ENCODE measurements around the gene GNL1. TPM values are rescaled to one million over a fixed set of nuclear protein-coding genes. Genes with fewer than 3 reads are reported as not detected.

Gene GNL1
- 113 TPM for total RNA-seq (2021; ENCODE audit: unreplicated experiment)
- 90.2 and 92.6 TPM in 2 replicates for polyA plus RNA-seq (2012)
- Bru-seq, nascent RNA = percentile 92 among the genes with signal in this experiment
- percentile 98 among the genes with signal in this experiment for BruChase-seq, experiment 1, labeled RNA remaining after a 6-hour chase
- percentile 96 among the genes with signal in this experiment for BruChase-seq, experiment 2, labeled RNA remaining after a 2-hour chase
- long read RNA-seq, full-length matches to known transcripts = 114 of 187 reads
- long read RNA-seq, partial matches to known transcripts = 52 of 187 reads
- long read RNA-seq, other reads (novel, unspliced or antisense) = 21 of 187 reads

GRCh38 chr6:30556066-30556905 lies at the start of gene GNL1:
Gene GNL1, minus strand, starts transcription at chr6:30556489. Its CDS starts 286 bp downstream, at chr6:30556203.
- intact Hi-C loops (cut with micrococcal nuclease) = loop anchor here (1.0 to 5.0 kb wide), 2 partner anchors 15 to 161 kb away; partner anchors contain the start of genes ABCF1 and MDC1
- no peaks in the 10 kb centered on the region for H4K20me1 ChIP-seq (ENCODE audit: insufficient read depth)
- no peaks in the 10 kb centered on the region for H3K9me3 ChIP-seq (ENCODE audit: control insufficient read depth in 1 of 2, insufficient read depth in 1 of 2, low read depth in 1 of 2, low read length in 2 of 2)
- ATAC-seq (peak; percentile 91), DNase-seq (ENCODE audit: low read depth, low spot score) (peak; percentile 95)
- RAD21 ChIA-PET (ENCODE audit: low non-redundant PET in 1 of 2, low total read pairs in 2 of 2, uncharacterized antibody in 2 of 2, unreplicated experiment in 2 of 2) = no interaction called here
- no peaks in the 10 kb centered on the region for H3K9me2 ChIP-seq (ENCODE audit: insufficient read depth)
- H3K4me3 ChIP-seq (replicated peaks in 1 of 2; ENCODE audit: low read depth in 1 of 2, low read length in 2 of 2) = peak within 1 kb of the TSS; percentile 88 to 95
- TF ChIP-seq EZH2phosphoT487 (IDR thresholded peaks at IDR 0.05; ENCODE audit: borderline replicate concordance) (no peak), EGR1 (IDR thresholded peaks at IDR 0.05; ENCODE audit: low read depth) (no peak), POLR2AphosphoS5 (IDR thresholded peaks at IDR 0.05; ENCODE audit: low read depth, low read length) (peak; percentile 76), POLR2A (IDR thresholded peaks at IDR 0.05; ENCODE audit: borderline replicate concordance, extremely low read depth, insufficient read depth, insufficient read length) (peak; percentile 34), TCF7L2 (IDR thresholded peaks at IDR 0.05; ENCODE audit: borderline replicate concordance, extremely low read depth, insufficient read depth, insufficient read length) (peak; percentile 82), CTCF (IDR thresholded peaks at IDR 0.05 in 2 of 3, conservative IDR thresholded peaks at IDR 0.05 in 1 of 3; ENCODE audit: borderline replicate concordance in 1 of 3, insufficient read depth in 1 of 3, low read depth in 2 of 3, low read length in 2 of 3) (no peak), REST (IDR thresholded peaks at IDR 0.05; ENCODE audit: low read depth) (no peak), SIN3A (IDR thresholded peaks at IDR 0.05; ENCODE audit: low read depth) (no peak)
- TF ChIP-seq, protein P1, sequence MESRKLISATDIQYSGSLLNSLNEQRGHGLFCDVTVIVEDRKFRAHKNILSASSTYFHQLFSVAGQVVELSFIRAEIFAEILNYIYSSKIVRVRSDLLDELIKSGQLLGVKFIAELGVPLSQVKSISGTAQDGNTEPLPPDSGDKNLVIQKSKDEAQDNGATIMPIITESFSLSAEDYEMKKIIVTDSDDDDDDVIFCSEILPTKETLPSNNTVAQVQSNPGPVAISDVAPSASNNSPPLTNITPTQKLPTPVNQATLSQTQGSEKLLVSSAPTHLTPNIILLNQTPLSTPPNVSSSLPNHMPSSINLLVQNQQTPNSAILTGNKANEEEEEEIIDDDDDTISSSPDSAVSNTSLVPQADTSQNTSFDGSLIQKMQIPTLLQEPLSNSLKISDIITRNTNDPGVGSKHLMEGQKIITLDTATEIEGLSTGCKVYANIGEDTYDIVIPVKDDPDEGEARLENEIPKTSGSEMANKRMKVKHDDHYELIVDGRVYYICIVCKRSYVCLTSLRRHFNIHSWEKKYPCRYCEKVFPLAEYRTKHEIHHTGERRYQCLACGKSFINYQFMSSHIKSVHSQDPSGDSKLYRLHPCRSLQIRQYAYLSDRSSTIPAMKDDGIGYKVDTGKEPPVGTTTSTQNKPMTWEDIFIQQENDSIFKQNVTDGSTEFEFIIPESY (IDR thresholded peaks at IDR 0.05; ENCODE audit: extremely low read depth, insufficient replicate concordance, low read length) = no peak
- H3K27ac ChIP-seq (ENCODE audit: low read depth, low read length) = peak within 1 kb of the TSS; percentile 96
- H2AFZ ChIP-seq (ENCODE audit: low read depth, low read length, poor library complexity, severe bottlenecking) = no peak within 1 kb of the TSS
- H3K27me3 ChIP-seq (ENCODE audit: insufficient read depth, low read length) = no peaks in the 10 kb centered on the region
- H3K4me2 ChIP-seq (ENCODE audit: low read length) = peak within 1 kb of the TSS; percentile 91
- H3K36me3 ChIP-seq (ENCODE audit: control insufficient read depth in 1 of 2, insufficient read depth in 2 of 2, low read length in 2 of 2) = peaks cover 21 to 27% of the 10 kb centered on the region in 2 experiments
- CTCF ChIA-PET = interaction anchor here (3.5 to 4.7 kb wide), 2 partner anchors 11 to 15 kb away, joined by 13 to 25 read pairs; no protein-coding TSS in a partner anchor
- POLR2A ChIA-PET = interaction anchor here (1.7 to 2.8 kb wide), 3 partner anchors 11 to 58 kb away, joined by 10 to 12 read pairs (median 10); partner anchors contain the start of gene ABCF1
- peaks cover 10 to 23% of the 10 kb centered on the region in 2 experiments; a peak in 3 of 4 replicates for H3K4me1 ChIP-seq (ENCODE audit: control insufficient read depth in 1 of 2, insufficient read depth in 2 of 2, low read length in 2 of 2)
- peak within 1 kb of the TSS; percentile 98 for H3K9ac ChIP-seq (ENCODE audit: low read length)
- H3K79me2 ChIP-seq (ENCODE audit: insufficient read depth, low read length) = peaks cover 54% of the 10 kb centered on the region
- BruUV-seq (replicated peaks) = no TSS peak

Measured in HCT116 (cell line).